Endothelial cell of umbilical vein (primary cell): ENCODE measurements around the gene SPRED1. TPM values are rescaled to one million over a fixed set of nuclear protein-coding genes. Genes with fewer than 3 reads are reported as not detected.

Experiments used
- BruUV-seq: library from RNA; stranded (reverse); fragments of 400-500 nt; replicated peaks from 2 replicates; lab custom pipeline; 2021; lab: Mats Ljungman, UMichigan
- CTCF ChIA-PET: fragments of 300-600, 350-600 bp; sonication (Branson Sonifier 250); formaldehyde crosslinking; loops from one replicate; lab custom pipeline; 2021; ENCODE audit warnings: antibody characterized with exemption, inconsistent platforms; lab: Charles Lee
- POLR2A ChIA-PET: fragments of 300-600, 350-600 bp; sonication (Branson Sonifier 250); formaldehyde crosslinking; loops from one replicate; lab custom pipeline; 2021; ENCODE audit warnings: antibody characterized with exemption, inconsistent platforms; lab: Charles Lee
- DNase-seq: peaks from one replicate; pipeline ENCODE4 v3.0.0-alpha.2; 2011; ENCODE audit warnings: low read depth, low spot score
- FAIRE-seq: peaks from 2 replicates; lab custom pipeline; 2011; peaks lifted over from hg19 to GRCh38; lab: Jason Lieb, UNC
- H2AFZ ChIP-seq: 2 replicates; pipeline ENCODE4 v1.6.0; 2012; ENCODE audit warnings: low read depth, low read length, control low read depth, inconsistent platforms
- H3K27ac ChIP-seq: 2 replicates; pipeline ENCODE4 v1.5.1; 2011; ENCODE audit warnings: low read depth, mild to moderate bottlenecking, control low read depth, low read length, moderate library complexity; ENCODE audit not compliant: insufficient read depth
- H3K27me3 ChIP-seq, 2 experiments: 2 replicates each; pipeline versions ENCODE4 v1.6.0 to v1.6.1; 2011; ENCODE audit warnings: low read length in 2 of 2, mixed read lengths in 1 of 2; ENCODE audit not compliant: control insufficient read depth in 2 of 2, insufficient read depth in 2 of 2
- H3K36me3 ChIP-seq, 2 experiments: 2 replicates in 1 of 2; 3 replicates in 1 of 2; pipeline ENCODE4 v1.5.1; 2011; ENCODE audit warnings: low read length in 2 of 2, mild to moderate bottlenecking in 1 of 2, moderate library complexity in 1 of 2; ENCODE audit not compliant: control insufficient read depth in 2 of 2, insufficient read depth in 2 of 2; ENCODE audit errors: extremely low read depth in 1 of 2
- H3K4me1 ChIP-seq: 3 replicates; pipeline ENCODE4 v1.5.1; 2011; ENCODE audit warnings: mild to moderate bottlenecking, low read length; ENCODE audit not compliant: control insufficient read depth, insufficient read depth; ENCODE audit errors: extremely low read depth
- H3K4me2 ChIP-seq: 2 replicates; pipeline ENCODE4 v1.6.1; 2011; ENCODE audit warnings: low read length, control low read depth, mixed read lengths; ENCODE audit not compliant: insufficient read depth
- H3K4me3 ChIP-seq, 3 experiments: fragments of 200-600 bp in 1 of 3; sonication (generic), shearing (Covaris generic) in 1 of 3; replicated peaks in 1 of 3; 2 replicates each; pipeline ENCODE4 v1.5.1; 2011 to 2016; ENCODE audit warnings: control low read depth in 3 of 3, low read length in 3 of 3, mild to moderate bottlenecking in 2 of 3, inconsistent platforms in 1 of 3, low read depth in 1 of 3, moderate library complexity in 1 of 3; ENCODE audit not compliant: insufficient read depth in 1 of 3
- H3K79me2 ChIP-seq: 2 replicates; pipeline ENCODE4 v1.6.0; 2012; ENCODE audit warnings: low read length, inconsistent platforms; ENCODE audit not compliant: control insufficient read depth, insufficient read depth
- H3K9ac ChIP-seq: replicated peaks from 2 replicates; pipeline ENCODE3; 2011; ENCODE audit warnings: low read length, control low read depth; ENCODE audit not compliant: insufficient read depth; ENCODE audit errors: extremely low read depth
- H3K9me1 ChIP-seq: replicated peaks from 3 replicates; pipeline ENCODE4 v1.6.0; 2011; ENCODE audit warnings: mild to moderate bottlenecking, low read length; ENCODE audit not compliant: control insufficient read depth, insufficient read depth; ENCODE audit errors: extremely low read depth
- H3K9me3 ChIP-seq: replicated peaks from 2 replicates; pipeline ENCODE4 v1.5.1; 2012; ENCODE audit warnings: low read length, inconsistent platforms; ENCODE audit not compliant: control insufficient read depth, insufficient read depth
- H4K20me1 ChIP-seq: replicated peaks from 2 replicates; pipeline ENCODE3; 2011; ENCODE audit warnings: mild to moderate bottlenecking, low read length; ENCODE audit not compliant: control insufficient read depth, insufficient read depth; ENCODE audit errors: extremely low read depth
- CTCF ChIP-seq, 2 donors: IDR thresholded peaks; 1 replicate in 1 of 2; 2 replicates in 1 of 2; pipeline ENCODE4 v1.5.1; 2011; ENCODE audit warnings: low read length in 2 of 2, mild to moderate bottlenecking in 2 of 2, moderate library complexity in 2 of 2, control low read depth in 1 of 2, inconsistent platforms in 1 of 2, low read depth in 1 of 2; ENCODE audit not compliant: insufficient read depth in 1 of 2; ENCODE audit errors: extremely low read depth in 1 of 2
- EZH2 ChIP-seq: IDR thresholded peaks from 2 replicates; pipeline ENCODE4 v1.6.1; 2012; ENCODE audit warnings: borderline replicate concordance, low read depth, mild to moderate bottlenecking, moderate library complexity, low read length, inconsistent platforms; ENCODE audit not compliant: severe bottlenecking
- FOS ChIP-seq: IDR thresholded peaks from 2 replicates; pipeline ENCODE4 v1.6.1; 2011; ENCODE audit warnings: mild to moderate bottlenecking, low read length, moderate library complexity, borderline replicate concordance; ENCODE audit not compliant: insufficient read depth
- GATA2 ChIP-seq: IDR thresholded peaks from 2 replicates; pipeline ENCODE4 v1.7.0; 2011; ENCODE audit warnings: low read depth, mild to moderate bottlenecking, moderate library complexity, mixed read lengths, low read length; ENCODE audit not compliant: insufficient read length, insufficient read depth
- MAX ChIP-seq: IDR thresholded peaks from 2 replicates; pipeline ENCODE4 v1.6.1; 2011; ENCODE audit not compliant: insufficient read depth, insufficient read length
- MYC ChIP-seq: IDR thresholded peaks from one replicate; pipeline ENCODE4 v1.6.1; 2011; ENCODE audit warnings: mild to moderate bottlenecking, low read depth, low read length
- POLR2A ChIP-seq: IDR thresholded peaks from 2 replicates; pipeline ENCODE4 v1.6.1; 2012; ENCODE audit warnings: low read depth, mild to moderate bottlenecking, control low read depth, low read length
- POLR2AphosphoS5 ChIP-seq: IDR thresholded peaks from 2 replicates; pipeline ENCODE4 v1.6.1; 2012; ENCODE audit warnings: low read depth, mild to moderate bottlenecking, control low read depth, low read length, moderate library complexity; ENCODE audit not compliant: insufficient read depth
- dilution Hi-C: fragments of 300-500 bp; cut with MboI; formaldehyde crosslinking; loops from one replicate; pipeline ENCODE4 v1.15.0; 2019; ENCODE audit warnings: low sequenced_read_pairs; ENCODE audit not compliant: extremely low pct_ligation_motif_present
- intact Hi-C: fragments of 100-400 bp; cut with micrococcal nuclease; formaldehyde crosslinking; loops from one replicate; pipeline ENCODE4 v1.10.0; 2022
- polyA plus RNA-seq, 4 experiments: library from polyadenylated mRNA; depleted of rRNA in 3 of 4; stranded (reverse) in 3 of 4; unstranded in 1 of 4; fragments of >200 nt; gene quantifications; 2 replicates each; pipeline versions ENCODE4 v1.2.1 to v1.2.3, GENCODE V29; 2011 to 2012; ENCODE audit warnings: missing spikeins in 1 of 4
- total RNA-seq: library from RNA; stranded (reverse); gene quantifications from 2 replicates; pipeline ENCODE4 v1.2.3, GENCODE V29; 2021

Gene SPRED1
- total and polyA plus RNA-seq, 2 donors (not counting 3 experiments of a cell fraction or from before 2014, with no cell fraction given): 1.3 to 10.7 TPM

- TF ChIP-seq POLR2AphosphoS5 (no peak), POLR2A (no peak), CTCF (IDR thresholded peaks at IDR 0.05; ENCODE audit: extremely low read depth in 1 of 2, insufficient read depth in 1 of 2, low read depth in 1 of 2, low read length in 2 of 2) (no peak), MAX (no peak), EZH2 (no peak), MYC (no peak), FOS (no peak), GATA2 (no peak)
- Histone ChIP-seq H3K9me3 (no peaks in the 10 kb centered on the region), H3K4me3 (no peak overlapping the region), H3K27ac (no peak overlapping the region), H4K20me1 (no peaks in the 10 kb centered on the region), H3K9ac (no peak overlapping the region), H3K79me2 (no peaks in the 10 kb centered on the region), H2AFZ (no peak overlapping the region), H3K27me3 (peaks cover 0 to 5% of the 10 kb centered on the region in 2 experiments), H3K9me1 (no peaks in the 10 kb centered on the region), H3K36me3 (no peaks in the 10 kb centered on the region), H3K4me2 (no peak overlapping the region), H3K4me1 (peaks cover 14% of the 10 kb centered on the region)
- no TSS peak for BruUV-seq
- ChIA-PET POLR2A (no interaction called here), CTCF (no interaction called here)
- dilution Hi-C loops (no loop called here), intact Hi-C loops (no loop called here)
- no peak for FAIRE-seq
- DNase-seq: no peak
Measured at GRCh38 chr15:38401701-38402100, 149.1 kb downstream of the SPRED1 start.
